Brain microvascular endothelial cell (primary cell): ENCODE results near the gene DPF3.

Experiments used
- DNase-seq: peaks from one replicate; pipeline ENCODE4 v3.0.0-alpha.2; 2020
- H3K27ac ChIP-seq: fragments of 250-450 bp; sonication (Bioruptor Pico); 2 replicates; pipeline ENCODE4 v1.5.1; 2020; ENCODE audit warnings: mild to moderate bottlenecking, moderate library complexity
- H3K27me3 ChIP-seq: fragments of 250-450 bp; sonication (Bioruptor Pico); replicated peaks from 2 replicates; pipeline ENCODE4 v1.5.1; 2020; ENCODE audit warnings: mild to moderate bottlenecking
- H3K36me3 ChIP-seq: fragments of 250-450 bp; sonication (Bioruptor Pico); replicated peaks from 2 replicates; pipeline ENCODE4 v1.5.1; 2020; ENCODE audit warnings: mild to moderate bottlenecking
- H3K4me3 ChIP-seq: 2 replicates; pipeline ENCODE4 v1.5.1; 2011; ENCODE audit warnings: low read depth, mild to moderate bottlenecking, control low read depth, low read length, moderate library complexity
- in situ Hi-C: cut with HindIII; loops from 2 replicates; pipeline ENCODE4 v1.10.0; 2017; ENCODE audit warnings: low sequenced_read_pairs, low pct_ligation_motif_present
- TF ChIP-seq, protein P1 (sequence below): IDR thresholded peaks from 2 replicates; pipeline ENCODE4 v1.5.1; 2011; ENCODE audit warnings: low read depth, mild to moderate bottlenecking, moderate library complexity, low read length, control low read depth, inconsistent platforms; ENCODE audit errors: missing control alignments

Gene DPF3

DNA sequence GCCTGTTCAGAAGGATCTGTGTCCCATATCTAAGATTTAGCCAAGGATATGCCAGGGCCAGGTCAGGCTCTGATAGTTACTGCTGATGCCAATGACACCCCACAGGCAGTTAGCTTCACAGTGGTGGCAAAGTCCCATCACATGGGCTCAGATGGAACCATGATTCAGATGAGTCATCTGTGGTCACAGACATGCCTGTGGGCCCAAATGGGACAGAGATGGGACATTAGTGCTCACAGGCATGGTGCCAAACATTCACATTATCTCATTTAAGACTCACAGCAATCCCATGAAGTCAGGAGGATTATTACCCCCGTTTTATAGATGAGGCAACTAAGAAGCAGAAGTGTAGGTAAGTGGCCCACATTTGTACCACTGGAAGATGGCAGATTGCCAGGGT is 207.8 kb downstream of the DPF3 start:
- no peak overlapping the region for H3K4me3 ChIP-seq
- H3K27me3 ChIP-seq = no peaks in the 10 kb centered on the region
- TF ChIP-seq, protein P1, sequence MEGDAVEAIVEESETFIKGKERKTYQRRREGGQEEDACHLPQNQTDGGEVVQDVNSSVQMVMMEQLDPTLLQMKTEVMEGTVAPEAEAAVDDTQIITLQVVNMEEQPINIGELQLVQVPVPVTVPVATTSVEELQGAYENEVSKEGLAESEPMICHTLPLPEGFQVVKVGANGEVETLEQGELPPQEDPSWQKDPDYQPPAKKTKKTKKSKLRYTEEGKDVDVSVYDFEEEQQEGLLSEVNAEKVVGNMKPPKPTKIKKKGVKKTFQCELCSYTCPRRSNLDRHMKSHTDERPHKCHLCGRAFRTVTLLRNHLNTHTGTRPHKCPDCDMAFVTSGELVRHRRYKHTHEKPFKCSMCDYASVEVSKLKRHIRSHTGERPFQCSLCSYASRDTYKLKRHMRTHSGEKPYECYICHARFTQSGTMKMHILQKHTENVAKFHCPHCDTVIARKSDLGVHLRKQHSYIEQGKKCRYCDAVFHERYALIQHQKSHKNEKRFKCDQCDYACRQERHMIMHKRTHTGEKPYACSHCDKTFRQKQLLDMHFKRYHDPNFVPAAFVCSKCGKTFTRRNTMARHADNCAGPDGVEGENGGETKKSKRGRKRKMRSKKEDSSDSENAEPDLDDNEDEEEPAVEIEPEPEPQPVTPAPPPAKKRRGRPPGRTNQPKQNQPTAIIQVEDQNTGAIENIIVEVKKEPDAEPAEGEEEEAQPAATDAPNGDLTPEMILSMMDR = no peak
- no peak for DNase-seq
- H3K27ac ChIP-seq = no peak overlapping the region
- in situ Hi-C loops = no loop called here
- peaks cover 3% of the 10 kb centered on the region for H3K36me3 ChIP-seq

DNA sequence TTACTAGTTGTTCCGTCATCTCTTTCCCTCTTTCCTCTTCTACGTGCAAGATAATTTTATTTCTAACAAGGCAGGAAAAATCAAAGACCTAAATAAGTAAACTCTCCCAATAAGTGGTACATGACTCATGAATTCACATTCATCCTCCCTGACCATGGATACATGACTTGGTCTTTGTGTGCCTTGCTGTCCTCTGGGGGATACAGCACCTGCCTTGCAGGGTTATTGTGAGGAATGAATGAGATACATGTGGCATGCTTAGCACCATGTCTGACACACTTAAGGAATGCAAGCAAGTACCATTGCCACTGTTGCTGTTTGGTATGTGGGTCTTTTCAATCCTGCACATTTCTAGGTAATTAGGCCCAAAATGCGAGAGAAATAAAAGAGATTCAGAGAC is 208.4 kb downstream of the DPF3 start:
- no peaks in the 10 kb centered on the region for H3K36me3 ChIP-seq
- no peak overlapping the region for H3K27ac ChIP-seq
- no peaks in the 10 kb centered on the region for H3K27me3 ChIP-seq
- H3K4me3 ChIP-seq = no peak overlapping the region
- in situ Hi-C loops = no loop called here
- no peak for DNase-seq
- TF ChIP-seq, protein P1 = no peak

DNA sequence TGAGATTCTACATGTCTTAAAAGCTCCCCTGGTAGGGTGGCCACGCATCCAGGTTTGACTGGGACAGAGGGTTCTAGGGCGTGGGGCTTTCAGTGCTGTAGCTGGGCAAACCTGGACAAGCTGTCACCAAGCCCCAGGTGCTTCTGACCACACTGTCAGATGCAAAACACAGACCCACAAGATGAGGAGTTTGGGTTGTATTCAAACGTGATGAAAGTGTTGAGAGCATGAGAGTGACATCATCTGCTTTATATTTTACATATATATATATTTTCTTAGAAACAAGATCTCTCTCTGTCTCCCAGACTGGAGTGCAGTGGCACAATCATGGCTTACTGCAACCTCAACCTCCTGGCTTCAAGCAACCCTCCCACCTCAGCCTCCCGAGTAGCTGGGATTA is 210.1 kb downstream of the DPF3 start:
- Histone ChIP-seq H3K4me3 (no peak overlapping the region), H3K27ac (no peak overlapping the region), H3K27me3 (no peaks in the 10 kb centered on the region), H3K36me3 (no peaks in the 10 kb centered on the region)
- in situ Hi-C loops = no loop called here
- TF ChIP-seq, protein P1 = no peak
- DNase-seq = no peak

DNA sequence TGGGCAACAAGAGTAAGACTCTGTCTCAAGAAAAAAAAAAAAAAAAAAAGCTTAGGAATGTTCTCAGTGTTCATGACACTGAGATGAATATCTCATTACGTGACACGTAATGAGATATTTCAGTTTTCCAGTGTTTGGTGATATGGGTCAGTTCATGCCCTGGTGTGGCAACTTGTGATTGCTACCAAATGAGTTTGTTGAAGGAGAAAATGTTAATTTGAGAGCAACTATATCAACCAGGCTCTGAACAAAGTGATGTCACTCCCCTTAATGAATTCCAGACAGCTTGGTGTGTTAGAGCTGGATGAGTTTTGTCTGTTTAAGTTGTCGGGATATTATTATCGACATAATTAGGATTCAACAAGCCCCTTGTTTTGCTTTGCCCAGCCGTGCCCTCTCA is 211.7 kb downstream of the DPF3 start:
- no peaks in the 10 kb centered on the region for H3K27me3 ChIP-seq
- DNase-seq = peak; percentile 15
- in situ Hi-C loops = no loop called here
- no peaks in the 10 kb centered on the region for H3K36me3 ChIP-seq
- no peak overlapping the region for H3K4me3 ChIP-seq
- TF ChIP-seq, protein P1 = no peak
- H3K27ac ChIP-seq = peak overlapping the region; percentile 33

DNA sequence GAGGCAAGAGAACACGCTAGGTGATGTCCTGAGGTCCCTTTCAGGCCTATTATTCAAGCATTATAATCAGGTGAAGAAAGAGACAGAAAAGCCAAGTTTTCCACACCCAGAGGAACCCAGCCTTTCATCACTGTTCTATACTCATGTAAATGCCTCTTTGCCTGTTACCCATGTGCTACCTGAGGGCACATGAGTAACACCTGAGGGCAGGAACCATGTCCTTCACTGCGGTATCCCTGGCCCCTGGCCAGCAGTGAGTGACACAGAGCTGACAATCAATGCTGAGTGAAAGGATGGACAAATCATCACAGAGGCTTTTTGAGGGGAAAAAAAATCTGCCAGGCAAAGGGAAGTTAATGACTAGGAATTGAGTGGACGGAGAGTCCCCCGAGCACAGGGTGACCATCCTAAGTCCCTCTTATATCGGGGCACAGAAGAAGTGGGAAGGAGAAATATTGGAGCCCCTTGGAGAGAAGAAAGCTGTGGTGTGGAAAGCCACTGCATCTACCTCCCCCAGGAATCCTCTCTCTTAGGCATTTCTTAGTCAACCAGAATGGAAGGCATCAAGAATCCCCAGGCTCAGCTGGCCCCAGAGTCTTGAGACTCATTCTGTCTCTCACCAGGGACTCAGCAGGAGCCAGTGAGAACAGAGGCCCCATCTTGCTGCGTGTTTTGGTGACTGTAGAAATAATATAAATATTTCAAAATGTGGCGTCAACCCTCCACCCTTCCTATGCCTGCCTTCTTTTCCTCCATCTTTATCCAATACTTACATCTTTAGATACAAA is 212.9 kb downstream of the DPF3 start:
- TF ChIP-seq, protein P1 = no peak
- Histone ChIP-seq H3K36me3 (no peaks in the 10 kb centered on the region), H3K4me3 (no peak overlapping the region), H3K27me3 (no peaks in the 10 kb centered on the region), H3K27ac (no peak overlapping the region)
- no peak for DNase-seq
- in situ Hi-C loops = no loop called here
